HK-2 (cell line): ENCODE measurements around the gene CTSC.
"Not testable (repeated sequence)": the region's sequence is repeated elsewhere in the genome, so short reads cannot be mapped to it uniquely, and the experiment has no call there.

Experiments used
- DNase-seq: peaks from one replicate; pipeline ENCODE4 v3.0.0-alpha.2; 2018; ENCODE audit not compliant: unreplicated experiment

Gene CTSC

GRCh38 chr11:88282747-88283515, 54.6 kb downstream of the CTSC start:
- no peak for DNase-seq

DNA sequence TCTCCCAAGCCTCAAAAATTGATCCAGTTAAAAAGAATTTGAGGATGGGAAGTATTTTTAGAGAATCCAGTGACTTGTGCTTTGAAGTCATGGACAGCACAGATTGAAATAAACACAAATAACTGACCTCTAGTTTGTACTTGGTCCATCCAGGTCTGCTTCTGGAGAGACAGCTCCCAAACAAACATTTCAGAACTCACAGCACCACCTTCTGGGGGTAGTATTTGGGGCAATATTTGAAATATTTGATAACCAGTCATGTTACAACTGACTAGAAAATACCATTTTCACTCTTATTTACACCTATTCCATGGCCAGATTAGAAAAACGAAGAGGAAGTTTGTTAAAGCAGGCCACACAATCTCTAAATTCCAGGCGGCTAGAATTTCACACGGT, 56.2 kb downstream of the CTSC start:
- no peak for DNase-seq

GRCh38 chr11:88280673-88281316, 56.7 kb downstream of the CTSC start:
- DNase-seq: no peak

DNA sequence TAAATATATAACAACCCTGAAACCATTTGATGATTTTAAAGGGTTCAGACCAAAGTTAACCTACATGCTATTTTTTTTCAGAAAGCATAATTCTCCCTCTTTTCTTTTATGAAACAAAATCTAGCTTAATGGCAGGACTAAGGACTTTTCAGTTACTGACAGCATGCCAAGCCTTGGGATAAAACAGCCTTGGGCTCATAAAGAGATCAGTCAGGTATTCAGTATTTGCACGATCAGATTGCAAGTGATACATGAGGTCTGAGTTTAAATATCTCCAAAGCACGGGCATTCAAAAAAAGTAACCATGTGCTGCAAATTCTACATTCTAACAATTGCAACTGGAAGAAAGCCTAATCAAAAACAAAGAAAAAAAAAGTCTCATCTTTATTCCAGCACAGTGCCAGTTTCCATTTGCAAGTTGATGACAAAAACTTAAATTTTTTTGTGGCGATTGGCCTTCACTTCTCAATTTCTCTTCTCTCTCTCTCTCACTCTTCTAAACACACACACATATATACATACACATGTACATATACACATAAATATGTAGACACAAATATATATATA, 60.1 kb downstream of the CTSC start:
- no peak for DNase-seq

DNA sequence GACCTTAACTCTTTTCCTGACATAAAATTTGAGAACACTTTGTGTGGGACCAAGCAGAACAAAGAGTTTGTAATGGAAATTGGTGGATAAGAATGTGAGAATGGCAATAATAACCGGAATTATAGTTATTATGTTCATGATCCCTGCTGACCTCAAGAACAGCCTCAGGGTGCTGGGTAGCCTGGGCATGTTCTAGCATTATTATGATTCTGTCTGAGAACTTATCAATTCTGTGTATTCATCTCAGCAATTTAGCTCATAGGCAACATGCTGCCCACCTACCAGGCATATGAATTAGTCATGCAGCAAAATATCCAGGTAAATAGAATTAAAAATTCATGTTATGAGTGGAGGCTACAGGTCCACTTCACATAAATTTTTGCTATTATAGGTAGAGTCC, 61.9 kb downstream of the CTSC start:
- no peak for DNase-seq

GRCh38 chr11:88266919-88267318, 70.6 kb downstream of the CTSC start:
- DNase-seq: no peak

- no peak for DNase-seq
Observed at GRCh38 chr11:88266157-88266556, 71.4 kb downstream of the CTSC start.

DNA sequence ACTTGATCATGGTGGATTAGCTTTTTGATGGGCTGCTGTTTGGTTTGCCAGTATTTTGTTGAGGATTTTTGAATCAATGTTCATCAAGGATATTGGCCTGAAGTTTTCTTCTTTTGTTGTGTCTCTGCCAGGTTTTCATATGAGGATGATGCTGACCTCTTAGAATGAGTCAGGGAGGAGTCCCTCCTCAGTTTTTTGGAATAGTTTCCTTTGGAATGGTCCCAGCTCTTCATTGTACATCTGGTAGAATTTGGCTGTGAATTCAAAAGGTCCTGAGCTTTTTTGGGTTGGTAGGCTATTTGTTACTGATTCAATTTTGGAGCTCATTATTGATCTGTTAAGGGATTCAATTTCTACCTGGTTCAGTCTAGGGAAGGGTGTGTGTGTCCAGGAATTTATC, 78.1 kb downstream of the CTSC start:
- DNase-seq: no peak

DNA sequence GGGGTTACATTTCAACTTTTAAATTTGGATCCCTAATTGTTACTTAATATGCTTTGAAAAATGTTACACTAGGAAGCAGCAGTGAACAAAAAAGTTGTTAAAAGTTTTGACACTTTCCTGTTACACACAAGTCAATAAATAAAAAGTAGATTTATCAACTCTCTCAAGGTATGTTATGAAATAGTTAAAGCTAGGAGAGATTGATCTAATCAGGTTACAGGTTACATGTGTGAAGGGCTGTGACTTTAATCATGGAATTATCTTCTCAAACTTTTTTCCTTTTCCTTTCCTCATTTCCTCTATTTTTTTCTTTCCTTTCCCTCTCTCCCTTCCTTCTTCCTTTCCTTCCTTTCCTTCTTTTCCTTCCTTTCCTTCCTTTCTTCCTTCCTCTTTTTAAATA, 85.3 kb downstream of the CTSC start:
- DNase-seq: no peak

GRCh38 chr11:88250566-88251242, 86.8 kb downstream of the CTSC start:
- DNase-seq: no peak

GRCh38 chr11:88249706-88250105, 87.8 kb downstream of the CTSC start:
- DNase-seq: no peak

DNA sequence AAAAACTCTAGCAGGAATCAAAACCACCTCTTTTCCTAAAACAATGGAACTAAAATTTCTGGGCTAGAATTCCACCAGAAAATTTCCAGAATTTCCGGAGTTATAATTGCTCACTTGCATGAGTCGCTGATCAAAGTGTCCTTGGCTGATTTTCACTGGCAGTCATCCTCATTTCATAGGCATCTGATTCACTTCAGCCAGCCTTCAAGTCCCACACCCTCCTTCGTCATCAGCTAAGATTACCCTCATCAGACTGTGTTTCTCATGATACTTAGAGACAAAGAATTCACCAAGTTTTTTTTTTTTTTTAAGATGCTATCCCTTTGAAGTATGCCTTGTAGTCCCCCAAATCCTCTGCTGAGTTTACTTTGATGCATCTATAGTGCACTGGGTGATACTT, 90.8 kb downstream of the CTSC start:
- no peak for DNase-seq

DNA sequence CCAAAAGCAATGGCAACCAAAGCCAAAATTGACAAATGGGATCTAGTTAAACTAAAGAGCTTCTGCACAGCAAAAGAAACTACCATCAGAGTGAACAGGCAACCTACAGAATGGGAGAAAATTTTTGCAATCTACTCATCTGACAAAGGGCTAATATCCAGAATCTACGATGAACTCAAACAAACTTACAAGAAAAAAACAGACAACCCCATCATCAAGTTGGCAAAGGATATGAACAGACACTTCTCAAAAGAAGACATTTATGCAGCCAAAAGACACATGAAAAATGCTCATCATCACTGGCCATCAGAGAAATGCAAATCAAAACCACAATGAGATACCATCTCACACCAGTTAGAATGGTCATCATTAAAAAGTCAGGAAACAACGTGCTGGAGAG, 92.0 kb downstream of the CTSC start:
- not testable (repeated sequence) for DNase-seq
